ENCODE results near the gene FPR3.

FPR3 gene
- long read RNA-seq = 0 reads

DNA sequence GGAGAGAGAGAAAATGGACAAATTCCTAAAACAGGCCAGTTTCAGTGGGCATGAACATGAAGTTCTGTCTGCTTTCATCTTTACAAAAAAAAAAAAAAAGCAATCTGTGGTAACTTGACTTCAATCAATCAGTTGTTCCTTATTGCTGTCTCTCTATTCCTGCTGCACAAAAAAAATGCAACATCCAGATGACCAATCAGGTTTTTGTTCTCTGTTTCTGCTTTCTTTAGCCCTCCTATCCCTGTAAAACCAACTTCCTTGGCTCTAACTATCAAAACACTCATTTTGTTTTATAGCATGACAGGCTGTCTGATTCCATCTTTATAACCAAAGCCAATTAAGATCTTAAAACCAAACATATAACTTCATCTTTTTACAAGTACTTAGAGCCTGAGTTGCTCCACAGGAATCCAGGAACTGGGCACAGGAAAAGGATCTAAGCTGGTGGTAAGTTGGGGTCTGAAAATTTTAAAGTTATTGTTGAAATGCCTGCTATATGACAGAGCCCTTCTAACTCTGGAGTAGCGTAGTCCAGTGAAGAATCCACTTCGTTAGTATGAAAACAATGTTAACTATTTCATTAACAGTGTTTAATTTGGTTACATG, at the start of gene FPR3:
Gene FPR3 (plus strand): TSS at position 273 of the 606 bp plus-strand sequence. CDS start 28,592 bp downstream, outside the sequence.
- TF ChIP-seq POLR2AphosphoS5 (IDR thresholded peaks at IDR 0.05; ENCODE audit: low read depth) (no peak), SPI1 (IDR thresholded peaks at IDR 0.05; ENCODE audit: borderline replicate concordance, low read depth) (no peak), GABPA (IDR thresholded peaks at IDR 0.05; ENCODE audit: low read depth) (no peak), REST (IDR thresholded peaks at IDR 0.05; ENCODE audit: insufficient replicate concordance, low read depth) (no peak)
- TF ChIP-seq, protein P1, sequence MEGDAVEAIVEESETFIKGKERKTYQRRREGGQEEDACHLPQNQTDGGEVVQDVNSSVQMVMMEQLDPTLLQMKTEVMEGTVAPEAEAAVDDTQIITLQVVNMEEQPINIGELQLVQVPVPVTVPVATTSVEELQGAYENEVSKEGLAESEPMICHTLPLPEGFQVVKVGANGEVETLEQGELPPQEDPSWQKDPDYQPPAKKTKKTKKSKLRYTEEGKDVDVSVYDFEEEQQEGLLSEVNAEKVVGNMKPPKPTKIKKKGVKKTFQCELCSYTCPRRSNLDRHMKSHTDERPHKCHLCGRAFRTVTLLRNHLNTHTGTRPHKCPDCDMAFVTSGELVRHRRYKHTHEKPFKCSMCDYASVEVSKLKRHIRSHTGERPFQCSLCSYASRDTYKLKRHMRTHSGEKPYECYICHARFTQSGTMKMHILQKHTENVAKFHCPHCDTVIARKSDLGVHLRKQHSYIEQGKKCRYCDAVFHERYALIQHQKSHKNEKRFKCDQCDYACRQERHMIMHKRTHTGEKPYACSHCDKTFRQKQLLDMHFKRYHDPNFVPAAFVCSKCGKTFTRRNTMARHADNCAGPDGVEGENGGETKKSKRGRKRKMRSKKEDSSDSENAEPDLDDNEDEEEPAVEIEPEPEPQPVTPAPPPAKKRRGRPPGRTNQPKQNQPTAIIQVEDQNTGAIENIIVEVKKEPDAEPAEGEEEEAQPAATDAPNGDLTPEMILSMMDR (IDR thresholded peaks at IDR 0.05; ENCODE audit: insufficient read depth, low read length) = no peak
- DNase-seq (ENCODE audit: low read depth in 1 of 2, low spot score in 1 of 2) = no peak
- no peak within 1 kb of the TSS for H3K4me3 ChIP-seq (replicated peaks; ENCODE audit: insufficient read depth, low read length)
- H3K27me3 ChIP-seq (ENCODE audit: insufficient read depth, poor library complexity, severe bottlenecking) = no peaks in the 10 kb centered on the region
- no peak within 1 kb of the TSS for H3K27ac ChIP-seq (replicated peaks)

DNA sequence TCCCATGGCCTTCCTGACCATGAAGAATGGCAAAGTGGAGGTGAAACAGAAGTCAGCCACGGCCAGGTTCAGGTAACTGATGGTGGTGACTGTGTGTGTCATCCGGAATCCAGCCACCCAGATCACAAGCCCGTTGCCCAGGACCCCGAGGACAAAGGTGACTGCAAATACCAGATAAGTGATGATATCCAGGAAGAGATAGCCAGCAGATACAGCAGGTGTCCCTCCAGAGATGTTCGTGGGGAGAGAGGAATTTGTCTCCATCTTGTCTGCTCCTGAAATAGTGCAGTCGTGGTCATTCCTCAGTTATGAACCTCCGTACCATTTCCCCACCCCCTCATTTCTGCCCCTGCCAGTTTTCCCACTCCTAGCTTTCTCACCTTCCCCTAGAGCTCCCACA, 48.2 kb upstream of the FPR3 start:
- Histone ChIP-seq H3K4me3 (replicated peaks; ENCODE audit: insufficient read depth, low read length) (no peak overlapping the region), H3K27me3 (ENCODE audit: insufficient read depth, poor library complexity, severe bottlenecking) (no peaks in the 10 kb centered on the region), H3K27ac (replicated peaks) (no peak overlapping the region)
- TF ChIP-seq SPI1 (IDR thresholded peaks at IDR 0.05; ENCODE audit: borderline replicate concordance, low read depth) (no peak), REST (IDR thresholded peaks at IDR 0.05; ENCODE audit: insufficient replicate concordance, low read depth) (no peak), GABPA (IDR thresholded peaks at IDR 0.05; ENCODE audit: low read depth) (no peak), POLR2AphosphoS5 (IDR thresholded peaks at IDR 0.05; ENCODE audit: low read depth) (no peak)
- TF ChIP-seq, protein P1 (IDR thresholded peaks at IDR 0.05; ENCODE audit: insufficient read depth, low read length) = no peak
- no peak for DNase-seq (ENCODE audit: low read depth in 1 of 2, low spot score in 1 of 2)

DNA sequence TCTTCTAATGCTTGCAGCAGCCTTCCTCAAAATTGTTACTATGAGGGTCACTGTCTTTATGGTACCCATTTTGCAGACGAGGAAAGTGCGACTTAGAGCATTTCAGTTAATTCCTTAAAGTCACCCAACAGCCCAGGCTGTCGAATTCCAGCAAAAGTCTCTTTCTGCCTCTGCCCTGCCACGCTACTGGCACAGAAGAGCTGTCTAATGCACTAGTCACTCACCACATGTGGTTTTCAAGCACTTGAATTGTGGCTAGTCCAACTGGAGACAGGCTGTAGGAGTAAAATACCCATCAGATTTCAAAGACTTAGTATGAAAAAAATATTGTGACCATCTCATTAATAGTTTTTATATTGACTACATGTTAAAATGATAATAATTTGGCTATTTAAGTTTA, 45.0 kb upstream of the FPR3 start:
- TF ChIP-seq POLR2AphosphoS5 (IDR thresholded peaks at IDR 0.05; ENCODE audit: low read depth) (no peak), SPI1 (IDR thresholded peaks at IDR 0.05; ENCODE audit: borderline replicate concordance, low read depth) (no peak), REST (IDR thresholded peaks at IDR 0.05; ENCODE audit: insufficient replicate concordance, low read depth) (no peak), GABPA (IDR thresholded peaks at IDR 0.05; ENCODE audit: low read depth) (no peak)
- TF ChIP-seq, protein P1 (IDR thresholded peaks at IDR 0.05; ENCODE audit: insufficient read depth, low read length) = no peak
- H3K27ac ChIP-seq (replicated peaks) = peak overlapping the region; percentile 28
- no peak for DNase-seq (ENCODE audit: low read depth in 1 of 2, low spot score in 1 of 2)
- no peak overlapping the region for H3K4me3 ChIP-seq (replicated peaks; ENCODE audit: insufficient read depth, low read length)
- no peaks in the 10 kb centered on the region for H3K27me3 ChIP-seq (ENCODE audit: insufficient read depth, poor library complexity, severe bottlenecking)
